ENCODE measurements around the gene SLC5A11.

DNA sequence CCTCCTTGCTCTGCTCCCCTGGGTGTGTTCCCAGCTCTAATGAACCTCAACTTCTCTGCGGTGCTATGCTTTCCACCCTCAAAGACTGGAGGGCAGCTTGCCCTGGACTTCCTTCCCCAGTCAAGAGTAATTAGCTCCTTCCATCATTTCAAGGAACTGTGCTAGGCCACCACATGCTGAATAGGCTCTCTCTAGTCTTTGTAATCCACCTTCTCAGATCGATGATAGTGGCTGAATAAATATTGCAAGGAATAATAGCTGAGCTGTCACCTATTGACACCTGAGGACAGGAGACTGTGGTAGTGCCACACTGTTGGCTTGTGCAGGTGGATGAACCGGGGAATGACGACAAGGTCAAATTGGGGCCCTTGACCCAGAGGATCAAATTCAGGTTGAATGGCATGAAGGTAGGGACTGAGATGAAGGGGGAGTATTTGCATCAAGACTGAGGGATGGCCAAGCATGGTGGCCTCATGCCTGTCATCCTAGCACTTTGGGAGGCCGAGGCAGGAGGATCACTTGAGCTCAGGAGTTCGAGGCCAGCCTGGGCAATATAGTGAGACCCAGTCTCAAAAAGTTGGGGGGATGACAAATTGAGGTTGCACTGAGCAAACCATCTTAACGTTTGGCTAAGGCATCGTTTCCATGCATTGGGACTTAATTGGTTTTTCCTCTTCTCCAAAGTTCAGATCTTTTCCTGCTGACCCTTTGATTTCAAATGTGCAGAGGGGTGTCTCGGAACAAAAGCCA is 18.8 kb upstream of the SLC5A11 start:
- TF ChIP-seq, protein P1, sequence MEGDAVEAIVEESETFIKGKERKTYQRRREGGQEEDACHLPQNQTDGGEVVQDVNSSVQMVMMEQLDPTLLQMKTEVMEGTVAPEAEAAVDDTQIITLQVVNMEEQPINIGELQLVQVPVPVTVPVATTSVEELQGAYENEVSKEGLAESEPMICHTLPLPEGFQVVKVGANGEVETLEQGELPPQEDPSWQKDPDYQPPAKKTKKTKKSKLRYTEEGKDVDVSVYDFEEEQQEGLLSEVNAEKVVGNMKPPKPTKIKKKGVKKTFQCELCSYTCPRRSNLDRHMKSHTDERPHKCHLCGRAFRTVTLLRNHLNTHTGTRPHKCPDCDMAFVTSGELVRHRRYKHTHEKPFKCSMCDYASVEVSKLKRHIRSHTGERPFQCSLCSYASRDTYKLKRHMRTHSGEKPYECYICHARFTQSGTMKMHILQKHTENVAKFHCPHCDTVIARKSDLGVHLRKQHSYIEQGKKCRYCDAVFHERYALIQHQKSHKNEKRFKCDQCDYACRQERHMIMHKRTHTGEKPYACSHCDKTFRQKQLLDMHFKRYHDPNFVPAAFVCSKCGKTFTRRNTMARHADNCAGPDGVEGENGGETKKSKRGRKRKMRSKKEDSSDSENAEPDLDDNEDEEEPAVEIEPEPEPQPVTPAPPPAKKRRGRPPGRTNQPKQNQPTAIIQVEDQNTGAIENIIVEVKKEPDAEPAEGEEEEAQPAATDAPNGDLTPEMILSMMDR (conservative IDR thresholded peaks at IDR 0.05; ENCODE audit: low read depth, low read length) = no peak
- no peak for TF ChIP-seq EZH2 (IDR thresholded peaks at IDR 0.05; ENCODE audit: borderline replicate concordance, low read depth, low read length, poor library complexity, severe bottlenecking)
